Measurements from ENCODE around the gene GOLGA6L24.
"Not testable (repeated sequence)": the region's sequence is repeated elsewhere in the genome, so short reads cannot be mapped to it uniquely, and the experiment has no call there.

GOLGA6L24 gene

DNA sequence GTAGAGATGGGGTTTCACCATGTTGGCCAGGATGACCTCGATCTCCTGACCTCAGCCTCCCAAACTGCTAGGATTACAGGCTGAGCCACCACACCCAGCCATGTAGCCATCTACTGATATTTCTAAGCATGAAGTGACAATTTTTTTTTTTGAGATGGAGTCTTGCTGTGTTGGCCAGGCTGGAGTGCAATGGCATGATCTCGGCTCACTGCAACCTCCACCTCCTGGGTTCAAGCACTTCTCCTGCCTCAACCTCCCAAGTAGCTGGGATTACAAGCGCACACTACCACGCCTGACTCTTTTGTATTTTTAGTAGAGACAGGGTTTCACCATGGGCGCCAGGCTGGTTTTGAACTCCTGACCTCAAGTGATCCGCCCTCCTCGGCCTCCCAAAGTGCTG is 40.9 kb downstream of the GOLGA6L24 start:
- not testable (repeated sequence) for H3K9me3 ChIP-seq (ENCODE audit: low read length); H3K4me1 ChIP-seq (ENCODE audit: insufficient read depth, low read length); H3K4me3 ChIP-seq (ENCODE audit: low read depth in 1 of 2, low read length in 2 of 2); H3K27ac ChIP-seq (ENCODE audit: low read depth, low read length); H3K27me3 ChIP-seq (ENCODE audit: control insufficient read depth in 1 of 2, insufficient read depth in 2 of 2, low read length in 2 of 2); H3K9ac ChIP-seq (ENCODE audit: low read length); H3K36me3 ChIP-seq (ENCODE audit: insufficient read depth, low read length)

DNA sequence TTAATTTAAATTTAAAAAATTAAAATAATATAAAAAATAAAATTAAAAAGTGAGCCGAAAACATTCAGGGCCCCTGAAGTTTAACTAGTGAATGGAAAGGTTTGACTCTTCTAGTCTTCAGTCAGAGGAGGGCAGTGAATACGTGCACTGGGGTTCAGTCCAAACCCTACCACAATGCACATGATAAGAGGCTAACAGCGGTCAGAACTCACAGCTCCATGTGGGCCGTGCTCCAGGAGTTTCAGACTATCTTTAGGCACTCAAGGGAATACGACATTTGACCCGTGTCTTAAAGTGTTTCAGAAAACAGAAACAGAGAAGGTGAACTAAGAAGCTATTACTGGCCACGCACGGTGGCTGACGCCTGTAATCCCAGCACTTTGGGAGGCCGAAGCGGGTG is 47.4 kb downstream of the GOLGA6L24 start:
- not testable (repeated sequence) for H3K4me3 ChIP-seq (ENCODE audit: low read depth in 1 of 2, low read length in 2 of 2); H3K4me1 ChIP-seq (ENCODE audit: insufficient read depth, low read length); H3K27ac ChIP-seq (ENCODE audit: low read depth, low read length); H3K9me3 ChIP-seq (ENCODE audit: low read length); H3K27me3 ChIP-seq (ENCODE audit: control insufficient read depth in 1 of 2, insufficient read depth in 2 of 2, low read length in 2 of 2); H3K36me3 ChIP-seq (ENCODE audit: insufficient read depth, low read length); H3K9ac ChIP-seq (ENCODE audit: low read length)

DNA sequence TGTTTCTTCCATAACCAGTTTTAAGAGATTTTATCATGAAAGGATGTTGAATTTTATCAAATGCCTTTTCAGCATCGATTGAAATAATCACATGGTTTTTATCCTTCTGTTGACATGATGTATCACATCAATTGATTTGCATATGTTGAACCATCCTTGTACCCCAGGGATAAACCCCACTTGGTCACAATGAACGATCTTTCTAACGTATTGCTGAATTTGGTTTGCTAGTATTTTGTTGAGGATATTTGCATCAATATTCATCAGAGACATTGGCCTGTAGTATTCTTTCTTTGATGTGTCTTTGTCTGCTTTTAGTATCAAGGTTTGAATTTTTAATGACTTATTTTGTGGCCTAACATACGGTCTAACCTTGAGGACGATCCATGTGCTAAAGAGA is 49.2 kb downstream of the GOLGA6L24 start:
- H3K27ac ChIP-seq (ENCODE audit: low read depth, low read length); H3K4me1 ChIP-seq (ENCODE audit: insufficient read depth, low read length); H3K36me3 ChIP-seq (ENCODE audit: insufficient read depth, low read length); H3K9ac ChIP-seq (ENCODE audit: low read length); H3K27me3 ChIP-seq (ENCODE audit: control insufficient read depth in 1 of 2, insufficient read depth in 2 of 2, low read length in 2 of 2); H3K9me3 ChIP-seq (ENCODE audit: low read length); H3K4me3 ChIP-seq (ENCODE audit: low read depth in 1 of 2, low read length in 2 of 2): not testable (repeated sequence)
